NT2/D1 (cell line): ENCODE results near the gene POLD1.
A peak's percentile ranks its signal among the peaks of the same experiment; 100 is the strongest.

ENCODE experiments used
- DNase-seq: peaks from one replicate; pipeline ENCODE4 v3.0.0-alpha.2; 2011; ENCODE audit warnings: low read depth, low spot score
- H3K27me3 ChIP-seq: 2 replicates; pipeline ENCODE4 v1.6.0; 2011; ENCODE audit warnings: mild to moderate bottlenecking; ENCODE audit not compliant: insufficient read length, insufficient read depth
- H3K36me3 ChIP-seq: 2 replicates; pipeline ENCODE4 v1.6.1; 2011; ENCODE audit warnings: mild to moderate bottlenecking, low read length, mixed read lengths; ENCODE audit not compliant: insufficient read depth, insufficient read length
- H3K4me1 ChIP-seq: 2 replicates; pipeline ENCODE4 v1.5.1; 2011; ENCODE audit not compliant: insufficient read depth, insufficient read length
- H3K4me3 ChIP-seq: 2 replicates; pipeline ENCODE4 v1.5.1; 2011; ENCODE audit warnings: low read depth; ENCODE audit not compliant: insufficient read length
- H3K9ac ChIP-seq: 2 replicates; pipeline ENCODE4 v1.6.0; 2011; ENCODE audit warnings: low read depth; ENCODE audit not compliant: insufficient read length
- H3K9me3 ChIP-seq: 2 replicates; pipeline ENCODE4 v1.5.1; 2011; ENCODE audit warnings: mild to moderate bottlenecking, low read length; ENCODE audit not compliant: insufficient read depth
- SUZ12 ChIP-seq: IDR thresholded peaks from 2 replicates; pipeline ENCODE4 v1.6.1; 2011; ENCODE audit not compliant: insufficient read length, insufficient read depth; ENCODE audit errors: extremely low read depth
- YY1 ChIP-seq: IDR thresholded peaks from 2 replicates; pipeline ENCODE4 v1.6.1; 2011; ENCODE audit not compliant: insufficient read length, insufficient read depth
- ZNF274 ChIP-seq: IDR thresholded peaks from 2 replicates; pipeline ENCODE4 v1.6.1; 2011; ENCODE audit warnings: mild to moderate bottlenecking, low read depth, low read length

POLD1 gene

DNA sequence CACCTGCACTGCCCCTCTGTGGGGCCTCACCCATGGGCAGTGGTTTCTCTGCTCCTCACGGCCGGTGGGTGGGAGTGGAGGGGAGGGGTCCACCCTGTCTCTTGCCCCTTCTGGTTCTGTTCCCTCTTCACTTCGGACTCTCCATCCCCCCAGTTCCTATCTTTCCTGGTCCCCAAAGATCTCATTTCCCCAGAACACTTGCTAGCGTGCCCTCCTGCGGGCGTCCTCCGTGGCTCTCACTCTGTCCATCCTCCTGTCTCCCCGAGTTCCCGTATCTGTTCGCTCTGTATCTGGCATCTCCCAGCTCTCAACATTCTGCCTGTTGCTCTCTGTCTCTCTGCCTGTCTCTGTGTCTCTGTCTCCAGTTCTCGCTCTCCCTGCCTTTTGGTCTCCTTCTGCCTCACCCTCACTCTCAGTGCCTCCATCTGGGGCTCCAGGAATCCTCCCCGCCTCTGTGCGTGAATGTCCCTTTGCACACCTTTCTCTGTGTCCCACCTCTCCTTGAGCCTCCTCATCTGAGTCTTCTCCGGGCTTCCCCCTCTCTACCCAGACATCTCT, 35.0 kb downstream of the POLD1 start:
- Histone ChIP-seq H3K4me3 (peak overlapping the region; percentile 8), H3K9me3 (no peaks in the 10 kb centered on the region), H3K27me3 (no peaks in the 10 kb centered on the region), H3K4me1 (peaks cover 6% of the 10 kb centered on the region), H3K36me3 (peaks cover 22% of the 10 kb centered on the region), H3K9ac (peak overlapping the region; percentile 17)
- no peak for TF ChIP-seq YY1
- TF ChIP-seq SUZ12: no peak
- TF ChIP-seq ZNF274: no peak
- DNase-seq: no peak

DNA sequence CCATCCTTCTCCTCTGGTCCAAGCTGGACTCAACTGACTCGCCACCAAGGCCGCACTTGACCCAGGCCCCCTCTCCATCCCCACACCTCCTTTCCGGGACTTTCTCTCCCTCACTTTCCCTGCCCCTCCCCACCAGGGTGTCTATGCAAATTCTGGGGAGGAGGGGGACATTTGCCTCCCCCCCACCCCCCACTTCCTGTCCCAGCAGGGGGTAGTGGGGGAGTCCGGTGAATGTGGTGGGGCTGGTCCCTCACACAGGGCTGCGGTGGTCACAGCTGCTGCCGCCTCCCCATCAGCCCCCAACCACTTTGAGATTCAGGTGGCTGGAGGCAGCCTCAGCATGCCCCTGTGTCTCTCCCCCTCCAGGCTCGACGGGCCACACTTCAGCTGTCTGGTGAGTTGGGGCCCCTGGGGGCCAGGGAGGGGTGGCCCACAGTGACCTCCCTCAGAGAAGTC, 35.5 kb downstream of the POLD1 start:
- Histone ChIP-seq H3K9me3 (no peaks in the 10 kb centered on the region), H3K4me3 (peak overlapping the region; percentile 8), H3K9ac (peak overlapping the region; percentile 50), H3K4me1 (peaks cover 6% of the 10 kb centered on the region), H3K36me3 (peaks cover 18% of the 10 kb centered on the region), H3K27me3 (no peaks in the 10 kb centered on the region)
- no peak for DNase-seq
- TF ChIP-seq YY1: no peak
- TF ChIP-seq SUZ12: no peak
- no peak for TF ChIP-seq ZNF274

DNA sequence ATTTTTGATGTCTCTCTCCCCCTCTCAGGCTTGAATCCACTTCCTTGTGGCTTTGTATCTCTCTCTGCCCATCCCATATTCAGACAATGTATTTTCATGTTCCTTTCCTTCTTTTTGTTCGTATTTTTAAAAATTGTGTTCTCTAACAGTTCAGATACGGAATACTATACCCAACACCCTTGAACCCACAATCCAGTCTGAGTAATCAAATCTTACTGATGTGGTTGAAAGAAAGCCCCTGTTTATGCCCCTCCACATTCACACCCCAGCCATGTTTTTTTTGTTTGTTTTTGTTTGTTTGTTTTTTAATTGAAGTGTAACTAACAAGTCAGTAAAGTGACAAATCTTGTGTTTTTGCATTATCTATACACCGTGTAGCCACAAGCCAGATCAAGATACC, 36.0 kb downstream of the POLD1 start:
- H3K27me3 ChIP-seq: no peaks in the 10 kb centered on the region
- DNase-seq: no peak
- peaks cover 5% of the 10 kb centered on the region for H3K4me1 ChIP-seq
- no peak overlapping the region for H3K4me3 ChIP-seq
- H3K9ac ChIP-seq: peak overlapping the region; percentile 50
- TF ChIP-seq YY1: no peak
- no peak for TF ChIP-seq SUZ12
- TF ChIP-seq ZNF274: no peak
- no peaks in the 10 kb centered on the region for H3K9me3 ChIP-seq
- H3K36me3 ChIP-seq: peaks cover 16% of the 10 kb centered on the region

DNA sequence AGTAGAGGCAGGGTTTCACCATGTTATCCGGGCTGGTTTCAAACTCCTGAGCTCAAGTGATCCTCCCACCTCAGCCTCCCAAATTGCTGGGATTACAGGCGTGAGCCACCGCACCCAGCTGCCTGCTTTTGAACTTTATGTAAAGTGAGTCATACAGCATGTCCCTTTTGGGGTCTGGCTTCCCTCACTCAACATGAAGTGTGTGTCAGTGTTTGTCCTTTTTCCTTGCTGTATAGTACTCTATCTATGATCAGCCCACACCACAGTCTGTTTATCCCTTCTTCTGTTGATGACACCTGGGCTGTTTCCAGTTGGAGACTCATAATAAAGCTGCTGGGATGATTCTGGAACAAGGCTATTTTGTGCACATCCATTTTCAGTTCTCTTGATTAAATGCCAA, 36.7 kb downstream of the POLD1 start:
- Histone ChIP-seq H3K36me3 (peaks cover 13% of the 10 kb centered on the region), H3K9ac (no peak overlapping the region), H3K4me1 (peaks cover 3% of the 10 kb centered on the region), H3K27me3 (no peaks in the 10 kb centered on the region), H3K9me3 (no peaks in the 10 kb centered on the region), H3K4me3 (no peak overlapping the region)
- DNase-seq: no peak
- no peak for TF ChIP-seq ZNF274
- TF ChIP-seq SUZ12: no peak
- TF ChIP-seq YY1: no peak

DNA sequence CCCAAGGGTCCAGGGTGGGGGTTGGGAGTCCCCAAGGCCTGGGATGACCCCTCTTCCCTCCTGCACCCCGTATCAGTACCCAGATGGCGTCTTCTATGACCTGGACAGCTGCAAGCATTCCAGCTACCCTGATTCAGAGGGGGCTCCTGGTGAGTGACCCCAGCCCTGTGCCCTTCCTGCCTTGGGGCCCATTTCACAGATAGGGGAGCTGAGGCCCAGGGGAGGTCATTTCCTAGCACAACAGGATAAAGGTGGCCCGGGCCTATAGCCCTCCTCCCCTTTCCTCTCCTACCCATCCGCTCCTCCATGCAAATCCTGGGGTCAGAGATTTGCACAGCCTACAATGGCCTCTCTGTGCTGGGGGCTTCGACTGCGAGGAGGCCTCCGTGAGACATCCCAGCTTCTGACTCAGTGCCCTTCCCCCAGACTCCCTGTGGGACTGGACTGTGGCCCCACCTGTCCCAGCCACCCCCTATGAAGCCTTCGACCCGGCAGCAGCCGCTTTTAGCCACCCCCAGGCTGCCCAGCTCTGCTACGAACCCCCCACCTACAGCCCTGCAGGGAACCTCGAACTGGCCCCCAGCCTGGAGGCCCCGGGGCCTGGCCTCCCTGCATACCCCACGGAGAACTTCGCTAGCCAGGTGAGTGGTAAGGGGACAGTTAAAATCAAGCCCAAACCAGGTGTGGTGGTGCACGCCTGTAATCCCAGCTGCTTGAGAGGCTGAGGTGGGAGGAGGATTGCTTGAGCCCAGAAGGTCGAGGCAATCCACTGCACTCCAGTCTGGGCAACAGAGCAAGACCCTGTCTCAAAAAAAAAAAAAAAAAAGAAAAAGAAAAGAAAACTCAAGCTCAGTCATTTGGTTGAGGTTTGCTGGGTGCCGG, 38.5 kb downstream of the POLD1 start:
- DNase-seq: no peak
- Histone ChIP-seq H3K9ac (no peak overlapping the region), H3K4me3 (no peak overlapping the region), H3K27me3 (no peaks in the 10 kb centered on the region), H3K36me3 (no peaks in the 10 kb centered on the region), H3K9me3 (no peaks in the 10 kb centered on the region), H3K4me1 (peaks cover 3% of the 10 kb centered on the region)
- TF ChIP-seq SUZ12: no peak
- no peak for TF ChIP-seq YY1
- TF ChIP-seq ZNF274: no peak

- no peaks in the 10 kb centered on the region for H3K36me3 ChIP-seq
Measured at GRCh38 chr19:50423279-50424113, 39.3 kb downstream of the POLD1 start.

DNA sequence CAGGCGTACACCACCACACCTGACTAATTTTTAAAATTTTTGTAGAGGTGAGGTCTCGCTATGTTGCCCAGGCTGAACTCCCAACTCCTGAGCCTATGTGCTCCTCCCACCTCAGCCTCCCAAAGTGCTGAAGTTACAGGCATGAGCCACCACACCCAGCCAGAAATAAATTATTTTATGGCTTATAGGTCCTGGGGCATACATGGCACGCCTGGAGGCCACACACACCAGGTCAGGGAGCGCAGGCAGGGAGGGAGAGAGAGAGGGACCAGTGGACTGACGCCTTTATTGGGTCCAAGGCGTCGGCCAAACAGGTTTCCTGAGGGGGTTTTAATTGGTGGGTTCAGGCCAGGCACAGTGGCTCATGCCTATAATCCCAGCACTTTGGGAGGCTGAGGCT, 41.4 kb downstream of the POLD1 start:
- Histone ChIP-seq H3K27me3 (no peaks in the 10 kb centered on the region), H3K9me3 (no peaks in the 10 kb centered on the region), H3K4me3 (no peak overlapping the region), H3K4me1 (no peaks in the 10 kb centered on the region), H3K9ac (no peak overlapping the region), H3K36me3 (no peaks in the 10 kb centered on the region)
- TF ChIP-seq YY1: no peak
- no peak for TF ChIP-seq ZNF274
- TF ChIP-seq SUZ12: no peak
- DNase-seq: no peak

More at GRCh38 chr19:50423279-50424113, 39.3 kb downstream of the POLD1 start:
- TF ChIP-seq SUZ12 (no peak), YY1 (no peak), ZNF274 (no peak)
- no peaks in the 10 kb centered on the region for H3K27me3 ChIP-seq
- no peak for DNase-seq
- H3K9ac ChIP-seq: no peak overlapping the region
- no peak overlapping the region for H3K4me3 ChIP-seq
- H3K9me3 ChIP-seq: no peaks in the 10 kb centered on the region
- peaks cover 3% of the 10 kb centered on the region for H3K4me1 ChIP-seq
